ENCODE results near the gene SLC47A1. TPM values are rescaled to one million over a fixed set of nuclear protein-coding genes. Genes with fewer than 3 reads are reported as not detected.

SLC47A1 gene
- total and polyA plus RNA-seq, 9 of the 15 experiments (the other 6 are each of a cell fraction or from before 2014, with no cell fraction given): not detected

GRCh38 chr17:19501219-19501618 lies 32.4 kb upstream of the SLC47A1 start:
- CTCF ChIA-PET (ENCODE audit: low intra/inter-chr PET ratio): no interaction called here
- DNase-seq (ENCODE audit: extremely low read depth in 1 of 4, low spot score in 3 of 4): no peak
- intact Hi-C loops (cut with micrococcal nuclease): no loop called here
- ATAC-seq: no peak
- Histone ChIP-seq H2AFZ (ENCODE audit: low read depth, low read length) (no peak overlapping the region), H3K9me1 (ENCODE audit: control insufficient read depth, insufficient read depth, low read length) (no peaks in the 10 kb centered on the region), H4K20me1 (replicated peaks; ENCODE audit: control insufficient read depth, insufficient read depth, low read length) (no peaks in the 10 kb centered on the region), H3K27ac (ENCODE audit: extremely low read depth, low read depth, low read length) (no peak overlapping the region), H3K27me3 (ENCODE audit: control insufficient read depth in 2 of 2, insufficient read depth in 2 of 2, low read length in 2 of 2) (peaks cover 0 to 5% of the 10 kb centered on the region in 2 experiments; a peak in 2 of 5 replicates), H3K36me3 (ENCODE audit: control insufficient read depth, insufficient read depth, low read length) (no peaks in the 10 kb centered on the region), H3K4me1 (replicated peaks in 1 of 2; ENCODE audit: control insufficient read depth in 2 of 2, insufficient read depth in 2 of 2, low read length in 2 of 2) (no peaks in the 10 kb centered on the region), H3K9ac (ENCODE audit: insufficient read depth in 1 of 2, low read depth in 2 of 2, low read length in 2 of 2) (no peak overlapping the region), H3K4me3 (no peak overlapping the region), H3K9me3 (replicated peaks; ENCODE audit: control insufficient read depth, insufficient read depth, low read depth, low read length) (no peaks in the 10 kb centered on the region), H3K4me2 (ENCODE audit: insufficient read depth, low read length) (no peak overlapping the region), H3K79me2 (ENCODE audit: control insufficient read depth, insufficient read depth, low read length) (no peaks in the 10 kb centered on the region)
- no peak for FAIRE-seq
- BruUV-seq (replicated peaks): no TSS peak
- WGBS (ENCODE audit: insufficient coverage, low coverage, missing lambda C conversion rate): 0% methylated on average over 1 of the region's 2 CpGs
- in situ Hi-C loops (cut with MboI): no loop called here
- POLR2A ChIA-PET: interaction anchor here (0.8 kb wide), 1 partner anchor 26 kb away, joined by 3 read pairs; no protein-coding TSS in a partner anchor
- TF ChIP-seq ZNF512 (tag; IDR thresholded peaks at IDR 0.05) (no peak), YY1 (IDR thresholded peaks at IDR 0.05; ENCODE audit: borderline replicate concordance in 1 of 3, control insufficient read depth in 1 of 3, extremely low read depth in 1 of 3, insufficient read depth in 3 of 3, insufficient read length in 1 of 3, insufficient replicate concordance in 2 of 3, low read depth in 1 of 3, low read length in 2 of 3) (no peak), NUFIP1 (IDR thresholded peaks at IDR 0.05; ENCODE audit: partially characterized antibody) (no peak), ZNF766 (CRISPR knock-in tag; conservative IDR thresholded peaks at IDR 0.05) (no peak), MNT (conservative IDR thresholded peaks at IDR 0.05) (no peak), ATF3 (IDR thresholded peaks at IDR 0.05) (no peak), ATF3 (CRISPR knock-in tag; conservative IDR thresholded peaks at IDR 0.05) (no peak), MEF2A (IDR thresholded peaks at IDR 0.05; ENCODE audit: control insufficient read depth, low read depth, low read length) (no peak), E2F8 (IDR thresholded peaks at IDR 0.05; ENCODE audit: low read depth, partially characterized antibody) (no peak), ZNF586 (CRISPR knock-in tag; conservative IDR thresholded peaks at IDR 0.05) (no peak), MAFF (IDR thresholded peaks at IDR 0.05; ENCODE audit: low read length) (peak; percentile 55), HDGF (IDR thresholded peaks at IDR 0.05) (no peak), MAFK (IDR thresholded peaks at IDR 0.05; ENCODE audit: low read length) (0 out of 2 replicates have a peak, but pooled peaks have one; percentile 22), ZC3H11A (IDR thresholded peaks at IDR 0.05; ENCODE audit: low read depth, low read length) (no peak), ZNF316 (IDR thresholded peaks at IDR 0.05) (peak; percentile 36; the same call in 1 of the 2 replicates), ETV1 (tag; conservative IDR thresholded peaks at IDR 0.05; ENCODE audit: low read depth) (no peak), GTF2E2 (tag; IDR thresholded peaks at IDR 0.05) (no peak)

Measured in K562 (cell line).